GM21528 (cell line): ENCODE data around the gene MAPK10.
"Not testable (repeated sequence)": the region's sequence is repeated elsewhere in the genome, so short reads cannot be mapped to it uniquely, and the experiment has no call there.

Experiments used
- ATAC-seq: cut with Tn5 transposase; IDR thresholded peaks from one replicate; pipeline ENCODE4 v1.9.1; 2021; ENCODE audit warnings: mild to moderate bottlenecking, moderate library complexity; ENCODE audit not compliant: unreplicated experiment, low FRiP score

MAPK10 gene

GRCh38 chr4:86004030-86004429 is 355.8 kb downstream of the MAPK10 start:
- no peak for ATAC-seq

GRCh38 chr4:86001591-86001990 is 358.3 kb downstream of the MAPK10 start:
- ATAC-seq, result no peak

- ATAC-seq, result no peak
Measured at GRCh38 chr4:85995361-85995760, 364.5 kb downstream of the MAPK10 start.

GRCh38 chr4:85994576-85994975 is 365.3 kb downstream of the MAPK10 start:
- ATAC-seq, result no peak

GRCh38 chr4:85993641-85994040 is 366.2 kb downstream of the MAPK10 start:
- ATAC-seq, result no peak

- ATAC-seq, result no peak
Measured at GRCh38 chr4:85986266-85986665, 373.6 kb downstream of the MAPK10 start.

- ATAC-seq, result peak; percentile 80
Measured at GRCh38 chr4:85979276-85979675, 380.6 kb downstream of the MAPK10 start.

GRCh38 chr4:85970535-85970934 is 389.3 kb downstream of the MAPK10 start:
- ATAC-seq, result no peak

GRCh38 chr4:85968945-85969819 is 390.7 kb downstream of the MAPK10 start:
- ATAC-seq, result peak; percentile 63

- ATAC-seq, result no peak
Measured at GRCh38 chr4:85967872-85968271, 392.0 kb downstream of the MAPK10 start.

GRCh38 chr4:85966373-85966772 is 393.5 kb downstream of the MAPK10 start:
- no peak for ATAC-seq

- ATAC-seq, result no peak
Measured at GRCh38 chr4:85965529-85965928, 394.3 kb downstream of the MAPK10 start.

GRCh38 chr4:85965017-85965416 is 394.8 kb downstream of the MAPK10 start:
- ATAC-seq, result not testable (repeated sequence)

- ATAC-seq, result no peak
Measured at GRCh38 chr4:85964298-85964697, 395.6 kb downstream of the MAPK10 start.

- ATAC-seq, result no peak
Measured at GRCh38 chr4:85963231-85963630, 396.6 kb downstream of the MAPK10 start.

- no peak for ATAC-seq
Measured at GRCh38 chr4:85961887-85962286, 398.0 kb downstream of the MAPK10 start.

- no peak for ATAC-seq
Measured at GRCh38 chr4:85956293-85956945, 403.4 kb downstream of the MAPK10 start.

GRCh38 chr4:85955620-85956292 is 404.1 kb downstream of the MAPK10 start:
- ATAC-seq, result no peak

- ATAC-seq, result no peak
Measured at GRCh38 chr4:85953651-85954018, 406.2 kb downstream of the MAPK10 start.

- no peak for ATAC-seq
Measured at GRCh38 chr4:85952972-85953650, 406.7 kb downstream of the MAPK10 start.

- ATAC-seq, result no peak
Measured at GRCh38 chr4:85952528-85952927, 407.3 kb downstream of the MAPK10 start.
